Nephron (organoid): ENCODE data around the gene CLEC11A.

Experiments
- H3K27ac Mint-ChIP-seq, 3 experiments: 2 replicates each; pipeline ENCODE4 v1.8.0; 2020; ENCODE audit warnings: mixed read lengths in 3 of 3, mild to moderate bottlenecking in 2 of 3, moderate library complexity in 1 of 3
- H3K27me3 Mint-ChIP-seq: 2 replicates; pipeline ENCODE4 v1.8.0; 2021; ENCODE audit warnings: low read depth, mild to moderate bottlenecking, moderate library complexity, mixed read lengths
- H3K36me3 Mint-ChIP-seq: 2 replicates; pipeline ENCODE4 v1.8.0; 2020; ENCODE audit warnings: low read depth, mixed read lengths
- H3K4me1 Mint-ChIP-seq: 2 replicates; pipeline ENCODE4 v1.8.0; 2020; ENCODE audit warnings: mixed read lengths
- H3K4me3 Mint-ChIP-seq, 3 experiments: 2 replicates each; pipeline ENCODE4 v1.8.0; 2020; ENCODE audit warnings: mild to moderate bottlenecking in 3 of 3, mixed read lengths in 3 of 3, moderate library complexity in 2 of 3
- H3K9me3 Mint-ChIP-seq: 2 replicates; pipeline ENCODE4 v1.8.0; 2020; ENCODE audit warnings: mixed read lengths
- CTCF ChIP-seq, 3 experiments: fragments of 200-600 bp; sonication (generic); IDR thresholded peaks; one replicate each; pipeline ENCODE4 v1.5.0; 2021; ENCODE audit warnings: antibody characterized with exemption in 3 of 3; ENCODE audit not compliant: unreplicated experiment in 3 of 3

CLEC11A gene

GRCh38 chr19:50710094-50710493 is 13.1 kb upstream of the CLEC11A start:
- Mint-ChIP-seq H3K4me1 (peaks cover 9% of the 10 kb centered on the region), H3K9me3 (no peaks in the 10 kb centered on the region), H3K4me3 (no peak overlapping the region), H3K36me3 (peaks cover 31% of the 10 kb centered on the region), H3K27ac (no peak overlapping the region), H3K27me3 (peaks cover 28% of the 10 kb centered on the region)
- no peak for TF ChIP-seq CTCF (IDR thresholded peaks at IDR 0.05; ENCODE audit: unreplicated experiment in 3 of 3)

- TF ChIP-seq CTCF (IDR thresholded peaks at IDR 0.05; ENCODE audit: unreplicated experiment in 3 of 3), result no peak
- no peak overlapping the region for H3K27ac Mint-ChIP-seq
- H3K9me3 Mint-ChIP-seq, result no peaks in the 10 kb centered on the region
- H3K36me3 Mint-ChIP-seq, result peaks cover 34% of the 10 kb centered on the region
- peaks cover 9% of the 10 kb centered on the region for H3K4me1 Mint-ChIP-seq
- peaks cover 23% of the 10 kb centered on the region for H3K27me3 Mint-ChIP-seq
- H3K4me3 Mint-ChIP-seq, result no peak overlapping the region
Observed at GRCh38 chr19:50710612-50711011, 12.6 kb upstream of the CLEC11A start.

DNA sequence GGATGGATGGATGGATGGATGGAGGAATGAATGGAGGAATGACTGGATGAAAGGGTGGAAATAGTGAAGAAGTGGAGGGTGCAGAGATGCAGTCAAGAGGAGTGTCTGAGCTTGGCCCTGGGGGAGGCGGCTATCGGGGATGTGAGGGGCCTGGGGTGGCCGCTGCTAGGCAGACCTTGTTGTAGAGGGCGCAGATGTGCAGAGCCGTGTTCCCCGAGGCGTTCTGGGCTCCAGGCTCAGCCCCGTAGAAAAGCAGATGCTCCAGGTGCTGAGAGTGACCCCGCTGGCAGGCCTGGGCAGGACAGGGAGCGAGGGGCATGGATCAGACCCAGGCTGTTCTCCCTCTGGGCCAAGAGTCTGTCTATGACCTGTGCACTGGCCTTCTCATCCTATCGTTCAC is 12.0 kb upstream of the CLEC11A start:
- Mint-ChIP-seq H3K9me3 (no peaks in the 10 kb centered on the region), H3K4me1 (peaks cover 9% of the 10 kb centered on the region), H3K27me3 (peaks cover 25% of the 10 kb centered on the region), H3K36me3 (peaks cover 38% of the 10 kb centered on the region), H3K27ac (no peak overlapping the region), H3K4me3 (no peak overlapping the region)
- TF ChIP-seq CTCF (IDR thresholded peaks at IDR 0.05; ENCODE audit: unreplicated experiment in 3 of 3), result no peak

GRCh38 chr19:50711805-50712204 is 11.4 kb upstream of the CLEC11A start:
- TF ChIP-seq CTCF (IDR thresholded peaks at IDR 0.05; ENCODE audit: unreplicated experiment in 3 of 3), result no peak
- Mint-ChIP-seq H3K4me1 (peaks cover 9% of the 10 kb centered on the region), H3K27ac (no peak overlapping the region), H3K27me3 (peaks cover 20% of the 10 kb centered on the region), H3K36me3 (peaks cover 38% of the 10 kb centered on the region), H3K9me3 (no peaks in the 10 kb centered on the region), H3K4me3 (no peak overlapping the region)

DNA sequence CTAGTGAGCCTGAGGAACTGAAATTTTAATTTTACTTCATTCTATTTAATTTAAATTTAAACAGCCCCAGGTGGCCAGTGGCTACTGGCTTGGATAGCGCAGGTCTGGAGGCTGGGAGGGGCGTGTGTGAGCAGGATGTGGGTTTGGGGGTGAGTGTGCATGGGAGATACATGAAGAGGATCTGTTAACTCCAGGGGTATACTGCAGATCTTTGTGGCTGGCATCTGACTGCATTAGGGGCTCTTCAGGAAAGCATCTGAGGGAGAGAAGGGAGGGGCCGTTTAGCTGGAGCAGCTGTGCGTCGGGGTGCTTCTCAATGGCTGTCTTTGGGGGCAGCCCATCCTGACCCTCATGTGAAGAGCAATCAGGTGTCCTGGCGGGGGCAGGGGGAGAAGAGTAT is 10.3 kb upstream of the CLEC11A start:
- H3K9me3 Mint-ChIP-seq, result no peaks in the 10 kb centered on the region
- H3K4me3 Mint-ChIP-seq, result no peak overlapping the region
- H3K36me3 Mint-ChIP-seq, result peaks cover 38% of the 10 kb centered on the region
- peaks cover 16% of the 10 kb centered on the region for H3K4me1 Mint-ChIP-seq
- peaks cover 21% of the 10 kb centered on the region for H3K27me3 Mint-ChIP-seq
- TF ChIP-seq CTCF (IDR thresholded peaks at IDR 0.05; ENCODE audit: unreplicated experiment in 3 of 3), result no peak
- H3K27ac Mint-ChIP-seq, result no peak overlapping the region

DNA sequence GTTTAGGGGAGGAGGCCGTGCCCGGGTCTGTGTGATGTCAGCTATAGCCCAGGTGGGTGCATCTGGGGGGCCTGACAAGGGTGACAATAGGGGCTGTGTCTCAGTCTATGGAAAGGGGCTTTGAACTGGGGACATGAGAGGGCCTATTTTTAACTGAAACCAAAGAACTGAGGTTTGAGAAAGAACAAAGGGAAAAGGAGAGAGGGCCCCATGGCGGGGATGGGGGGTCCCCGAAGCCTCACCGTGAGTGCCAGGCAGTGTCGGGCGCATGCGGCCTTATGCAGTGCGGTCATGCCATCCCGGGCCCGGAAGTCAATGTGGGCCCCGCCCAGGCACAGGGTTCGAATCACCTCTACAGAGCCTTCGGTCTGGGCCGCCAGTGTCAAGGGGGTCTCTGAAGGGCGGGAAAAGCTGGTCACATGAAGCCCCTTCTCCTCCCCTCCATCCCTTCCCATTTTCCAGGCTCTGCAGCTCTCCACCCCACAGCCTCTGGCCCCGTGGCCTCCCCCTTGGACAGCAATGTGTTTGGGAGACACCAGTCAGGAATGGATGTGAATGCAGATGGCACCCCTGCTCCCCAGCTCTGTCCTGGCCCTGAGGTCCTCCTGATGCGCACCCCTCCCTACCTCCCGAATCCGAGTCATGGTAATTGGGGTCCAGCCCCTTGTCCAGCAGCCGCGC is 9.5 kb upstream of the CLEC11A start:
- Mint-ChIP-seq H3K36me3 (peaks cover 35% of the 10 kb centered on the region), H3K9me3 (no peaks in the 10 kb centered on the region), H3K4me3 (no peak overlapping the region), H3K4me1 (peaks cover 16% of the 10 kb centered on the region), H3K27ac (no peak overlapping the region), H3K27me3 (peaks cover 18% of the 10 kb centered on the region)
- no peak for TF ChIP-seq CTCF (IDR thresholded peaks at IDR 0.05; ENCODE audit: unreplicated experiment in 3 of 3)
